ENCODE data around the gene IGFL3. TPM values are rescaled to one million over a fixed set of nuclear protein-coding genes. Genes with fewer than 3 reads are reported as not detected.
"Not testable (repeated sequence)": the region's sequence is repeated elsewhere in the genome, so short reads cannot be mapped to it uniquely, and the experiment has no call there.

IGFL3 gene
- total RNA-seq, 1 experiment from 2014 or later: not detected

- no peak overlapping the region for H3K27ac Mint-ChIP-seq
- H3K4me1 Mint-ChIP-seq: no peaks in the 10 kb centered on the region
- peak; percentile 77 for ATAC-seq
- peaks cover 6% of the 10 kb centered on the region for H3K27me3 Mint-ChIP-seq (ENCODE audit: low read depth)
- peaks cover 28% of the 10 kb centered on the region for H3K36me3 Mint-ChIP-seq
- H3K9me3 Mint-ChIP-seq: peaks cover 46% of the 10 kb centered on the region
- ChIA-PET POLR2A (no interaction called here), CTCF (interaction anchor here (1.2 to 1.6 kb wide), 2 partner anchors 96 to 97 kb away, joined by 5 to 6 read pairs; no protein-coding TSS in a partner anchor)
- TF ChIP-seq GTF2I (CRISPR knock-in tag; conservative IDR thresholded peaks at IDR 0.05): no peak
- TF ChIP-seq ZNF219 (CRISPR knock-in tag; IDR thresholded peaks at IDR 0.05; ENCODE audit: borderline replicate concordance): no peak
- TF ChIP-seq ATF2 (CRISPR knock-in tag; IDR thresholded peaks at IDR 0.05; ENCODE audit: borderline replicate concordance, low read depth): no peak
- TF ChIP-seq NR2C2 (CRISPR knock-in tag; IDR thresholded peaks at IDR 0.05): no peak
- no peak for TF ChIP-seq PRDM15 (CRISPR knock-in tag; IDR thresholded peaks at IDR 0.05)
- TF ChIP-seq FOXP1 (CRISPR knock-in tag; IDR thresholded peaks at IDR 0.05; ENCODE audit: borderline replicate concordance): no peak
- no peak for TF ChIP-seq STAT6 (CRISPR knock-in tag; conservative IDR thresholded peaks at IDR 0.05; ENCODE audit: low read depth)
- TF ChIP-seq USF2 (CRISPR knock-in tag; IDR thresholded peaks at IDR 0.05): no peak
- no peak for TF ChIP-seq ZNF512 (CRISPR knock-in tag; IDR thresholded peaks at IDR 0.05; ENCODE audit: borderline replicate concordance)
- no peak overlapping the region for H3K4me3 Mint-ChIP-seq
- DNase-seq (ENCODE audit: low spot score): no peak
Measured at GRCh38 chr19:46173886-46174480, 49.5 kb upstream of the IGFL3 start.

- POLR2A ChIA-PET: no interaction called here
- CTCF ChIA-PET: no interaction called here
- no peak for DNase-seq (ENCODE audit: low spot score)
- no peak for ATAC-seq
- H3K36me3 Mint-ChIP-seq: peaks cover 13% of the 10 kb centered on the region; the same call in 1 of the 2 replicates
- H3K27me3 Mint-ChIP-seq (ENCODE audit: low read depth): peaks cover 33% of the 10 kb centered on the region
- no peak overlapping the region for H3K27ac Mint-ChIP-seq
- H3K9me3 Mint-ChIP-seq: peaks cover 46% of the 10 kb centered on the region
- H3K4me1 Mint-ChIP-seq: peaks cover 9% of the 10 kb centered on the region
- no peak overlapping the region for H3K4me3 Mint-ChIP-seq
- TF ChIP-seq NR3C1 (CRISPR knock-in tag; conservative IDR thresholded peaks at IDR 0.05; ENCODE audit: low read depth): no peak
Measured at GRCh38 chr19:46162731-46163130, 38.2 kb upstream of the IGFL3 start.

- H3K4me1 Mint-ChIP-seq; POLR2A ChIA-PET; ATAC-seq; H3K27ac Mint-ChIP-seq; H3K4me3 Mint-ChIP-seq; CTCF ChIA-PET; DNase-seq (ENCODE audit: low spot score): not testable (repeated sequence)
- peaks cover 13% of the 10 kb centered on the region; the same call in 1 of the 2 replicates for H3K36me3 Mint-ChIP-seq
- peaks cover 42% of the 10 kb centered on the region for H3K9me3 Mint-ChIP-seq
- H3K27me3 Mint-ChIP-seq (ENCODE audit: low read depth): peaks cover 33% of the 10 kb centered on the region
Measured at GRCh38 chr19:46161642-46162257, 37.3 kb upstream of the IGFL3 start.

Measured in WTC11 (cell line).